GM23338 (cell line): ENCODE data around the gene EXTL1. TPM values are rescaled to one million over a fixed set of nuclear protein-coding genes. Genes with fewer than 3 reads are reported as not detected.

Experiments used
- ATAC-seq: fragments of 200-7000 bp; cut with Tn5 transposase; 3 replicates; pipeline ENCODE4 v1.9.1; 2020
- DNase-seq: peaks from one replicate; pipeline ENCODE4 v3.0.0-alpha.2; 2015; ENCODE audit warnings: low spot score
- H2AFZ ChIP-seq: fragments of 200-600 bp; sonication (generic); 2 replicates; pipeline ENCODE4 v1.8.0; 2016; ENCODE audit warnings: antibody characterized with exemption, mild to moderate bottlenecking, moderate library complexity
- H3F3A ChIP-seq: fragments of 200-600 bp; sonication (generic); replicated peaks from 2 replicates; pipeline ENCODE4 v1.8.0; 2017; ENCODE audit warnings: antibody characterized with exemption, mixed run types, low read depth
- H3K27ac ChIP-seq: fragments of 200-600 bp; sonication (generic); 2 replicates; pipeline ENCODE4 v1.6.1; 2016; ENCODE audit warnings: low read depth
- H3K27me3 ChIP-seq: fragments of 200-600 bp; sonication (generic); 2 replicates; pipeline ENCODE4 v1.8.0; 2016; ENCODE audit warnings: mild to moderate bottlenecking, mixed run types, moderate library complexity; ENCODE audit not compliant: insufficient read depth
- H3K36me3 ChIP-seq: fragments of 200-600 bp; sonication (generic); 2 replicates; pipeline ENCODE4 v1.8.0; 2016; ENCODE audit warnings: mild to moderate bottlenecking; ENCODE audit not compliant: insufficient read depth
- H3K4me1 ChIP-seq: fragments of 200-600 bp; sonication (generic); 2 replicates; pipeline ENCODE4 v1.8.0; 2016; ENCODE audit warnings: mild to moderate bottlenecking, moderate library complexity; ENCODE audit not compliant: insufficient read depth
- H3K4me2 ChIP-seq: fragments of 200-600 bp; sonication (generic); 2 replicates; pipeline ENCODE4 v1.7.1; 2017; ENCODE audit warnings: mixed run types
- H3K4me3 ChIP-seq: fragments of 200-600 bp; sonication (generic); 2 replicates; pipeline ENCODE4 v1.6.1; 2016; ENCODE audit warnings: mixed run types
- H3K79me2 ChIP-seq: fragments of 200-600 bp; sonication (generic); replicated peaks from 2 replicates; pipeline ENCODE4 v1.8.0; 2017; ENCODE audit warnings: mild to moderate bottlenecking; ENCODE audit not compliant: insufficient read depth
- H3K9me2 ChIP-seq: fragments of 200-600 bp; sonication (generic); 2 replicates; pipeline ENCODE4 v1.8.0; 2017; ENCODE audit not compliant: insufficient read depth
- H4K20me1 ChIP-seq: fragments of 200-600 bp; sonication (generic); replicated peaks from 2 replicates; pipeline ENCODE4 v1.8.0; 2017; ENCODE audit warnings: mild to moderate bottlenecking; ENCODE audit not compliant: insufficient read depth
- H3K27ac Mint-ChIP-seq: 2 replicates; pipeline ENCODE4 v1.8.0; 2020; ENCODE audit warnings: inconsistent platforms, mild to moderate bottlenecking, moderate library complexity, mixed read lengths
- H3K27me3 Mint-ChIP-seq: 3 replicates; pipeline ENCODE4 v1.8.0; 2022; ENCODE audit warnings: low read depth, mild to moderate bottlenecking, moderate library complexity, mixed read lengths, inconsistent platforms; ENCODE audit not compliant: insufficient read depth, poor library complexity
- H3K36me3 Mint-ChIP-seq: 3 replicates; pipeline ENCODE4 v1.8.0; 2021; ENCODE audit warnings: low read depth, mild to moderate bottlenecking, inconsistent platforms, moderate library complexity, mixed read lengths
- H3K4me1 Mint-ChIP-seq: 3 replicates; pipeline ENCODE4 v1.8.0; 2020; ENCODE audit warnings: mild to moderate bottlenecking, inconsistent platforms, mixed read lengths
- H3K4me3 Mint-ChIP-seq: 3 replicates; pipeline ENCODE4 v1.8.0; 2021; ENCODE audit warnings: moderate library complexity, mild to moderate bottlenecking, inconsistent platforms, mixed read lengths
- H3K9me3 Mint-ChIP-seq: 3 replicates; pipeline ENCODE4 v1.8.0; 2020; ENCODE audit warnings: moderate library complexity, mild to moderate bottlenecking, inconsistent platforms, mixed read lengths
- ETS1 ChIP-seq: IDR thresholded peaks from 2 replicates; pipeline ENCODE4 v1.6.1; 2016; ENCODE audit warnings: antibody characterized with exemption
- EZH2phosphoT487 ChIP-seq: fragments of 200-600 bp; sonication (generic); IDR thresholded peaks from one replicate; pipeline ENCODE4 v1.8.1; 2018; ENCODE audit warnings: antibody characterized with exemption; ENCODE audit not compliant: unreplicated experiment
- JUNB ChIP-seq: IDR thresholded peaks from one replicate; pipeline ENCODE4 v1.6.1; 2016; ENCODE audit warnings: antibody characterized with exemption; ENCODE audit not compliant: unreplicated experiment
- POLR2AphosphoS5 ChIP-seq: IDR thresholded peaks from 2 replicates; pipeline ENCODE4 v1.6.1; 2016; ENCODE audit warnings: antibody characterized with exemption, low read depth
- REST ChIP-seq: IDR thresholded peaks from one replicate; pipeline ENCODE4 v1.6.1; 2018; ENCODE audit warnings: antibody characterized with exemption; ENCODE audit not compliant: unreplicated experiment
- STAT1 ChIP-seq: IDR thresholded peaks from one replicate; pipeline ENCODE4 v1.6.1; 2016; ENCODE audit warnings: antibody characterized with exemption; ENCODE audit not compliant: unreplicated experiment
- ZNF114 ChIP-seq: fragments of 250-450 bp; sonication (Bioruptor Pico); IDR thresholded peaks from 2 replicates; pipeline ENCODE4 v1.5.0; 2020; ENCODE audit warnings: mild to moderate bottlenecking, moderate library complexity
- ZNF462 ChIP-seq: fragments of 250-450 bp; sonication (Bioruptor Pico); IDR thresholded peaks from 2 replicates; pipeline ENCODE4 v1.5.0; 2020; ENCODE audit warnings: mild to moderate bottlenecking, moderate library complexity
- polyA plus RNA-seq: library from polyadenylated mRNA; unstranded; fragments of >200 nt; fragmentation: Nextera tagmentation; extraction: Ambion mirVana; gene quantifications from 2 replicates; pipeline ENCODE4 v1.2.1, GENCODE V29; 2016
- total RNA-seq: library from RNA; depleted of rRNA; stranded (reverse); fragments of >200 nt; shearing (Covaris generic); gene quantifications from 2 replicates; pipeline ENCODE4 v1.2.3, GENCODE V29; 2014

Gene EXTL1
- total and polyA plus RNA-seq, 2 experiments from 2014 or later = 0.37 to 1.2 TPM

- TF ChIP-seq ZNF462 (CRISPR knock-in tag) = no peak
- TF ChIP-seq REST = no peak
- no peak for TF ChIP-seq EZH2phosphoT487
Observed at GRCh38 chr1:26072305-26072704, 50.7 kb downstream of the EXTL1 start (continued).

- H4K20me1 ChIP-seq = no peaks in the 10 kb centered on the region
- no peak overlapping the region for H2AFZ ChIP-seq
- DNase-seq (no peak), ATAC-seq (no peak)
- H3K79me2 ChIP-seq = no peaks in the 10 kb centered on the region
- peaks cover 14% of the 10 kb centered on the region for H3K4me1 ChIP-seq
- Mint-ChIP-seq H3K9me3 (no peaks in the 10 kb centered on the region), H3K4me3 (no peak overlapping the region), H3K4me1 (peaks cover 14% of the 10 kb centered on the region), H3K27ac (no peak overlapping the region), H3K36me3 (no peaks in the 10 kb centered on the region), H3K27me3 (peaks cover 3% of the 10 kb centered on the region)
- no peaks in the 10 kb centered on the region for H3F3A ChIP-seq
- no peak overlapping the region for H3K27ac ChIP-seq
- no peak overlapping the region for H3K4me2 ChIP-seq
- H3K36me3 ChIP-seq = no peaks in the 10 kb centered on the region
- no peak overlapping the region for H3K4me3 ChIP-seq
- no peaks in the 10 kb centered on the region for H3K9me2 ChIP-seq
- TF ChIP-seq ZNF114 (CRISPR knock-in tag) = no peak
- no peak for TF ChIP-seq EZH2phosphoT487
- no peak for TF ChIP-seq JUNB
- no peak for TF ChIP-seq ETS1
- no peak for TF ChIP-seq POLR2AphosphoS5
- TF ChIP-seq STAT1 = no peak
- no peaks in the 10 kb centered on the region for H3K27me3 ChIP-seq
Observed at GRCh38 chr1:26075421-26076144, 54.0 kb downstream of the EXTL1 start.
